IPS-11a (cell line): Measurements from ENCODE around the gene FHL2.
"Not testable (repeated sequence)": the region's sequence is repeated elsewhere in the genome, so short reads cannot be mapped to it uniquely, and the experiment has no call there.

Source experiments
- H3K4me3 ChIP-seq: one replicate; pipeline ENCODE4 v1.5.1; 2013; ENCODE audit warnings: low read depth, low read length, control low read depth

Gene FHL2

GRCh38 chr2:105398336-105399206, at the start of gene FHL2:
FHL2 (minus strand) TSS chr2:105399051; CDS start chr2:105386516, 12,535 bp downstream.
- peak within 1 kb of the TSS; percentile 84 for H3K4me3 ChIP-seq

GRCh38 chr2:105447476-105447875, 48.6 kb upstream of the FHL2 start:
- no peak overlapping the region for H3K4me3 ChIP-seq

- H3K4me3 ChIP-seq, result no peak overlapping the region
Observed at GRCh38 chr2:105446501-105446900, 47.6 kb upstream of the FHL2 start.

- H3K4me3 ChIP-seq, result no peak overlapping the region
Observed at GRCh38 chr2:105445976-105446375, 47.1 kb upstream of the FHL2 start.

- H3K4me3 ChIP-seq, result no peak overlapping the region
Observed at GRCh38 chr2:105445498-105445897, 46.6 kb upstream of the FHL2 start.

- no peak overlapping the region for H3K4me3 ChIP-seq
Observed at GRCh38 chr2:105443617-105444598, 45.1 kb upstream of the FHL2 start.

GRCh38 chr2:105442721-105443120, 43.9 kb upstream of the FHL2 start:
- H3K4me3 ChIP-seq, result no peak overlapping the region

GRCh38 chr2:105442056-105442455, 43.2 kb upstream of the FHL2 start:
- H3K4me3 ChIP-seq, result no peak overlapping the region

GRCh38 chr2:105439141-105439540, 40.3 kb upstream of the FHL2 start:
- H3K4me3 ChIP-seq, result no peak overlapping the region

GRCh38 chr2:105438104-105438929, 39.5 kb upstream of the FHL2 start:
- H3K4me3 ChIP-seq, result no peak overlapping the region

GRCh38 chr2:105437708-105438103, 38.9 kb upstream of the FHL2 start:
- no peak overlapping the region for H3K4me3 ChIP-seq

- no peak overlapping the region for H3K4me3 ChIP-seq
Observed at GRCh38 chr2:105432749-105433148, 33.9 kb upstream of the FHL2 start.

- no peak overlapping the region for H3K4me3 ChIP-seq
Observed at GRCh38 chr2:105432044-105432399, 33.2 kb upstream of the FHL2 start.

GRCh38 chr2:105431367-105432043, 32.7 kb upstream of the FHL2 start:
- no peak overlapping the region for H3K4me3 ChIP-seq

- no peak overlapping the region for H3K4me3 ChIP-seq
Observed at GRCh38 chr2:105428387-105429018, 29.7 kb upstream of the FHL2 start.

GRCh38 chr2:105427485-105427884, 28.6 kb upstream of the FHL2 start:
- no peak overlapping the region for H3K4me3 ChIP-seq

GRCh38 chr2:105426626-105427292, 27.9 kb upstream of the FHL2 start:
- no peak overlapping the region for H3K4me3 ChIP-seq

GRCh38 chr2:105425936-105426625, 27.2 kb upstream of the FHL2 start:
- H3K4me3 ChIP-seq, result no peak overlapping the region

- H3K4me3 ChIP-seq, result not testable (repeated sequence)
Observed at GRCh38 chr2:105424836-105425235, 26.0 kb upstream of the FHL2 start.
